GM19397 (cell line): Measurements from ENCODE around the gene WSCD2.
"Not testable (repeated sequence)": the region's sequence is repeated elsewhere in the genome, so short reads cannot be mapped to it uniquely, and the experiment has no call there.

Experiments
- ATAC-seq: cut with Tn5 transposase; IDR thresholded peaks from one replicate; pipeline ENCODE4 v1.9.1; 2021; ENCODE audit warnings: mild to moderate bottlenecking, moderate library complexity; ENCODE audit not compliant: unreplicated experiment

The WSCD2 gene

DNA sequence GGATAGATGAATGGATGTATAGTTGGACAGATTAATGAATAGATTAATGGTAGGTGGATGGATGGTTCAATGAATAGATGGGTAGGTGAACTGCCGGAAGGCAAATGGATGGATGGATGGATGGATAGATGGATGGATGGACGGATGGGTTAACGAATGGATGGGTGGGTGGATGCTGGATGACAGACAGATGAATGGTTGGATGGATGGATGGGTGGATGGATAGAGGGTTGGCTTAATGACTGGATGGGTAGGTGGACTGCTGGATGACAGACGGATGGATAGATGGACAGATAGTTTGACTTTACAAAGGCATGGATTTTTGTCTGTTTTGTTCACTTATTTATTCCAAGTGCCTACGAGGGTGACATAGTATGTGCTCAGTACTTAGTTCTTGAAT lies 64.4 kb downstream of the WSCD2 start:
- ATAC-seq: no peak

DNA sequence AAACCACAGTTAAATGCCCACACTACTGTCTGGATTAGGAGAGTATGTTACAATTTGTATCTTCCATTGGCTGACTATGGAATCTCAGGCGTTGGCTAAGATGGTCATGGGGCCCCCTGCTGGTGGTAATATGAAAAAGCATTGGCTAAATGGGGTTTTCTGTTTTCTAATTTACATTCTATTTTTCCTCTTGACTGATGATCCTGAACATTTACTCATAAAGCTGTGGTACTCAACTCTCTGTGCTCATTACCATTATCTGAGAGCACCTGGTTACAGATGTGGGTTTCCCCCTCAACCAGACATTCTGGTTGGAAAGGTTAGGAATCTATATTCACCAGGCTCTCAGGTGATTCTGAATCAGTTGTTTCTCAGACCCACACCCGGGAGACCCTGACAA lies 64.8 kb downstream of the WSCD2 start:
- ATAC-seq: no peak

DNA sequence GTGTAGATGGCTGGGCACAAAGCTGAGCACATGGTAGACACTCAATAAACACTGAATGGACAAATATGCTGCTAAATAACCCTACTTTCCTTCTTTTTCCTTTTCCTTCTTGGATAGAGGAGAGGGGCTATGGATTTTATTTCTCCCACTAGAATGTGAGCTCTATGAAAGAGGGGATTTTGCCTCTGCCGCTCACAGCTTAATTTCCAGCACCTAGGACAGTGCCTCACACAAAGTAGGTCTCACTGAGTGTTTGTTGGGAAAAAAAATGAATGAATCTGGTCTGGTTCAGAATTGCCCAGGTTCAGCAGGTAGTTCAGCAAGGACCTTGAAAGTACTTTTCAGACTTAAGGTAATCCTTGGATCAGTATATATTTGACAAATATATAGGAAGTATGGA lies 65.5 kb downstream of the WSCD2 start:
- no peak for ATAC-seq

DNA sequence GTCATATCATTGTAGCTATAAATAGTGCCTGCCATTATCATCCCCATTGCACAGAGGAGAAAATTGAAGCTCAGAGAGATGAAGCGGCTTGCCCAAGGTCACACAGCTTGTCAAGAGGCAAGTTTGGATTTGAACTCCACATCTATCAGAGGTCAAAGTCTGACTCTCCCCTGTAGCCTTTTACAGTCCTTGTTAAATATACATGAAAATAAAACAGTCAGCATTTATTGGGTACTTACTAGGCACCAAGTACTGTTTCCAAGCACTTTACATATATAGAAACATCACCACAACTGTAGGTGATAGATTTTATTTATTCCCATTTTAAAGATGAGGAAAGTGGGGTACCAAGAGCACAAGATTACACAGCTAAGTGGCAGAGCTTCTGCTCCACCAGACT lies 67.2 kb downstream of the WSCD2 start:
- ATAC-seq: no peak

DNA sequence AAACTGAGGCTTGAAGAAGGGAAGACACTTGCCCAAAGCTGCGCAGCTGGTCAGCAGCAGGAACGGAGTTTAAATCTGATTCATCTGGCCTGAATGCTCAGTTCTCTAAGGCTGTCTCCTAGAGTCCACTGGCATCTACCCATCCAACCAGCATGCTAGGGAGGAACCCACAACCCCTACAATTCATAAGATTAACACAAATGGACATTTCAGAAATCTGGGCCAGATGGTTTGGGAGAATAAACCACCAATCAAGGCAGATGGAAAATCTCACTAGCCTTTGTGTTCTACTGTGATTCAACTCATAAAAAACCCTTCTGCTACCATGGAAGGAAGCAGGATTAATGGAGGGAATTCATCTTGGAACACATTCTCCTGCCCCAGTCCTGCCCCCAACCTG lies 67.8 kb downstream of the WSCD2 start:
- no peak for ATAC-seq

DNA sequence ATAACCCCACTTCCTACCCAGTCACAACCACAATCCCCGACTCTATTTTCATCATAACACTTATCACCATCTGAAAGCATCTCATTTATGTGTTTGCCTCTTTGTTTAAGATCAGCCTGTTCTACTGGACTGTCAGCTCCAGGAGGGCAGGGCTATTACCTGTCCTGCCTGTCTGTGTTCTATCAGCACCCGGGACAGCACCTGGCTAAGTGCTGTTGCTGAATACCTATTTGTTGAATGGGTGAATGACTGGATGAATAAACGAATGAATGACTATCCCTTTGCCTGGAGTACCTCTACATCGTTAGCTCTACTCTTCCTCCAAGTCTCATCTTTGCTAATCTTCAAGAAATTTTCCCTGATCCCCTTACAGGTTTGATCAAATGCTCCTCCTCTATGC lies 69.0 kb downstream of the WSCD2 start:
- no peak for ATAC-seq

DNA sequence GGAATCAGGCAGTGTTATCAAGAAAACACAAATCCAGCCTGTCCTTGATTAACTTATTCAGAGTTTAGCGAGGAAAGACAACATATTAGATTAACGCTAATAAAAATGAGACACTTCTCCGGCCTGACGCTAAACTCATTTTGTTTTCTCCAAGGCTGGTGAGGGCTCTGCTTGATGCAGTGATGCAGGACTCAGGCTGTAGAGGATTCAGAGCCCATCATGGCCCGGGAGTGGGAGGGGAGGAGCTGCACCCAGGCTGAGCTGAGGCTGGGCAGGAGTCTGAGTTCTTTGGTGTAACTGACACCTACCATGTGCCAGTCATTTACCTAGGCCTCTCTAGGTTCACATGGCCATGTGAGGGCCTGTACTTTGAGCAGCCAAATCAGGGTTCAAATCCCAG lies 70.0 kb downstream of the WSCD2 start:
- no peak for ATAC-seq

DNA sequence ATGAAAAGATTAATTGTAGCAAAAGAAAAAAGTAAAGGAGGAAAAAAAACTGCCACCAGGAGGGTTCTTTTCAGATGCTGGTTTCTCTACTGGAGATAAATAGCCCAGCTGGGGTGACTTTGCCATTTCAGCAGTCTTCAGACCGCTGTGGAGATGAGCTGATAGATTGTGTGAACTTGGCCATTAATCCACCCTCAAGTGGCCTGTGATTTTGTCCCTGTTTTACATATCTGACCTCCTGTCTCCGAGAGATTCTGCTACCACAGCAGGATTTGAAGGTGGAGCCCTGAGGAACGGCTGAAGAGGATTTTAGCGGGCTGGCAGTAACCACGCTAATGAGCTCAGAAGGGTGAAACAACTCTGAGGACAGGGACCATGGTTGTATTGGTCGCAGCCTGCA lies 72.7 kb downstream of the WSCD2 start:
- no peak for ATAC-seq

DNA sequence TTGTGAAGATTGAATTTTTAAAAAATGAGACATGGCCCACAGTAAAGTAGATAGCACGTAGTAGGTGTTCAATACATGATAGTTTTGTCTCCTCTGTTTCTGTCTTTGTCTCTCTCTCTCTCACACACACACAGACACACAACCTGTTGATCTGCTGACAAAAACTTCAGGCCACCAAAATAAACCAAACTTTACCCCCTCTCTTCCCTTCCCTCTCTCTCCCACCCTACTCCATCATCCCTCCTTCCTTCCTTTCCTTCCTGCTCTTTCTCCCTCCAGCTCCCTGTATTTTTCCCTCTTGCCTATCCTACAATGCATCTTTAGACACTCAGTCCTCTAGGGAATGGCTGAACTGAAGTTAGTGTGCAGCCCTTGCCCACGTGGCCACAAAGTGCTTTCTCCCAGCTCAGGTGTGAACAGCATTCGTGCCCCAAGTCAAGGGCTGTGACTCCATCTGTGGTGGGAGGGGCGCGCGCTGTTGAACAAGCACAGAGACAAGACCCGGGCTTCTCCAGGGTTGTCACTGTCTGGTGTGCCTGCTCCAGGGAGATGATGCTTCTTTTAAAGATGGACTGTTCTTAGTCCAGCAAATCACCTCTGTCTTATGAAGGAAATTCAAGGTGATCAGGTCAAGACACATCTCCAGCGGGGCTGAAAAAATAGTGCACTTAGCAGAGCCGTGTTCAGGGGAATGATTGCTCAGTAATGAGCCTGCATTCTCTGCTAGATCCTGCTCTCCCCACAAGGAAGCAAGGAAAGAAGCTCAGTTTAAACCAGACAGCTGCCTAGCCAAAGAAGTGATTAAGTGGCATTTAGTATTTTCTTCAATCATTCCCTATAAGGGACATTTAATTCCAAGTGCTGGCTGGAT lies 75.3 kb downstream of the WSCD2 start:
- ATAC-seq: no peak

DNA sequence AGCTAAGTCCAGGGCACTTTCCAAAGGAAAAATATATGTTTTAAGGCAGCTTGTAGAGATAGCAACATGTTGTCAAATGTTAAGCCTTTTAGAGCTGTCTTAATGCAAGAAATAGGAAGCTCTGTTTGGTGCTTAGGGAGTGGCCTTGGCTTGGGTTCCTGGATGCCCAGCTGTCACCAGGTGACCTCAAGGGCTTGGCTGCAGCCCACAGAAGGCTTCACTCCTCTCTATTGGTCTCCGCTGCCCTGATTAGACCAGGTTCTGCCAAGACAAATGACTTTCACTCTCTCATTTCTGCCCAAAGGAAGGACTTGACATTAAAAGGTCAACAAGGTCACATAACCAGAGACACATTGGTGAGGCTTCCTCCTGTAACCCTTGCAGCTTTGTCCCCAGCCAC lies 76.8 kb downstream of the WSCD2 start:
- ATAC-seq: no peak

DNA sequence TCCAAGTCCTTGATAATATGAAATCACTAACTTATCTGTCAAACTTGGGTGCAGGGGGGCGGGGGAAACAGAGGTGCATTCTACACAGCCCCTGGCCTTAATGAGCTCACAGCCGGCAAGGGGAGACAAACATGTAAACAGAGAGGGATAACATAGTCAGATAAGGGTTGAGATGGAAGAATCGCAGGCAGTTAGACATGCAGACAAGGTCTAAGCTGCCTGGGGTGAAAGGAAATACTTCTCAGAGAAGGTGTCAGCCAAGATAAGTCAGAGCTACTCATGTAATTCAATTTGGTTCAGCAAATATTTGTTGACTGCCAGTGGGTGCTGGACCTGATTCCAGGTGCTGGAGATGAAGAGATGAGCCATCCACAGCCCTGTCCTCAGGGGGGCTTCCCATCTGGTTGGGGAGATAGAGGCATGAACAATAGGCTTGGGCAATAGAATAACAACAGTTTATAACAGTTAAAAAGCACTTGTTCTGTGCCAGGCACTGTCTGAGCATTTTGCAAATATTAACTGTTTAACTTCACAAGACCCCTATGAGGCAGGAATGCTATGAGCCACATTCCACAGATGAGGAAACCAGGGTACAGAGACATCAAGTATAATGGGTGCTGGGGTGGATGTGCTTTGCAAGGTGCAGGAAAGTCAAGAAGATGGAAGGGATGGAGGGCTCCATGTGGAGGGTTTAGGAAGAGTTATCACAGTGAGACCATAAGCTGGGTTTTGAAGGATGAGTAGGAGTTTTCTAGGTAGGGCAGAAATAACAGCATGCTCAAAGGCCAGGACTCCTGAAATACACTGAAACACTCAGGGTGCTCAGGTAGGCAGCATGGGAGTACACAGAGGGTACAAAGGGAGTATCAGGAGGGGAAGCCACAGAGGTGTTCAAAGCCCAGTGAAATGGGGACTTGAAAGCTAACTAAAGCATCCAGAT lies 79.0 kb downstream of the WSCD2 start:
- no peak for ATAC-seq

DNA sequence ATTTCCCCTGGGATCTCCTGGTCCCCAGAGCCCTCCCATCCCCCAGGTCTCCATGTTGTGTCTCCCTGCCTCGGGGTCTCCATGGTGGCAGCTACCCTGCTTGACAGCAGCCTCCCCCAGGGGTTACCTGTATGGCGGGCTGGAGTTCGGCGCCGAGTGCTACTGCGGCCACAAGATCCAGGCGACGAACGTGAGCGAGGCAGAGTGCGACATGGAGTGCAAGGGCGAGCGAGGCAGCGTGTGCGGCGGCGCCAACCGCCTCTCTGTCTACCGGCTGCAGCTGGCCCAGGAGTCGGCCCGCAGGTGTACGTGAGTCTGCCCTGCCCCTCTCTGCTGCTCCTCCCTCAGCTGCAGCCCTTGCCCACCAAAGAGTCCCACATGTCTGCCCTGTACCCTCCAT lies 80.9 kb downstream of the WSCD2 start:
- ATAC-seq: no peak

DNA sequence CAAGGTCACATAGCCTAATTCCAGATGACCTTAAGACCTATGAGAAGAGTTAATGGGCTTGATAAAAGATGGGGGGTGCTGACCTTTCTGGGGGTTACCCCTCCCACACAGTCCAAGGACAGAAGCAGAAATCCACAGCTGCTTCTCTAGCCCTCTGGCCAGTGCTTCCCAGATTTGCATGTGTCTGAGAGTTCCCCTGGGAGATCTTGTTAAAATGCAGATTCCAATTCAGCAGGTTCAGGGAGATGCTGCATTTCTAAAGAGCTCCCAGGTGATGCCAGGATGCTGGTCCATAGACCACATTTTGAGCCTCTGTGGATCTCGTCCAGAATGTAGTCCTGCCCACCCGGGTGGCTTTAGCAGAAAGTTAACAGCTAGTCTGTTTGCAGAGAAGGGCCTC lies 82.1 kb downstream of the WSCD2 start:
- ATAC-seq: no peak

DNA sequence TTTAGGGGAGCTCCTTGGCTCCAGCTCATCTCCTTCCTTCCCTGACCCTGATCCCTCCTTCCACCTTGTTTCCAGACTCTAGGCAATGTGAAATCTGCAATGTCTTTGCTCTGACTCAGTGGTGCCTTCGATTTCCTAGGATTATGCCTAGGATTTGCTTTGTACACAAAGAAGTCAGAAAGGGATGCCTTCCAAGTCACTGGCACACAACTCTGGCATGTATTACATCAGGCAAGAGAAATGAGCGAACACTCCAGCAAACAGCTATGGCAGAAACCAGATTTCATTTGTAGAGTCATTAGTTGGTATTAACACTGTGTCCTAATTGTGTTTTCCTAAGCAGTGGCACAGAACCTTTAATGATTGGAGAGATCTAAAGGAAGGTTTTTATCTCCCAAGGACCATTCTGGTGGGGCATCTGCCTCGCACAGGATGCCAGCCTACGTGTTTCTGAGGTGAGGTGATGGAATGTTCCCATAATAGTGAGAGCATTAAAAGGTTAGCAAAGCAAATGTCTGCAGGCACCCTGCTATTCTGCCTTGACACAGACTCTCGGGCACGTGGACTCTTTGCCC lies 84.9 kb downstream of the WSCD2 start:
- no peak for ATAC-seq

DNA sequence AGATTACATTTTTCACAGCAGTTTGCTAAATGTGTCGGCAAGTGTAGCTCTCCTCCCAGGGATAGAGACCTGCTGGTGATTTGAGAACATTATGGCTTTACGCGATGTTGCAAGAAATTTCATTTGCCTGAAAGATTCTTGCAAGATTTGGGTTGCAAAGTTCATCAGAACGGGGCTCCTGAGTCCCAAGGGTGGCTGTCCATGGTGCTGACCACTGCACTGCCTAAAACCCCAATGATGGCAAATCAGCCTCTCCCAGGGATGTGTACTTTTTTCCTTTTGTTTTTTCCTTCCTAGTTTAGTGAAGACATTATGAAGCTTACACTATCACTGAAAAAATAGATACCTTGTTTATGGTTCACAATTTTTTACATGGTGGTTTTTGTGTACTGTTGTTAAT lies 85.4 kb downstream of the WSCD2 start:
- ATAC-seq: no peak

DNA sequence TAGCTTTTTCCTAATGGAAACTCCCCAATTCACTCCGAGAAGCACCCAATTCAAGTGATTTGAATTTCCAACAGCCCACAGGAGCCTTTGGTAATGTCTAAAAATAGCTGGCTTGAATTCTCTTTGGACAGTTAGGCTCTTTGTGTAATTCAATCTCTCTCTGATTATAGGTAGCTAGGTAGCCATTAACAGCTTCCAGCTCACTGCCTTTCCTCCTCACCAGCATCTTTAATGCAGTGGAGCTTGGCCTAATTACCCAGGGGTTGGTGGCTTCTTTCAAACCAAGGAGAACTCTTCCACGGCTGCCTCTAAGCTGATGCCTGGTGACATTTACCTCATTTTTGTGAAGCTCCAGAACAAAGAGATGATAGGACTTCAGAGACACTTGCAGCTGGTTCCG lies 86.4 kb downstream of the WSCD2 start:
- ATAC-seq: no peak

DNA sequence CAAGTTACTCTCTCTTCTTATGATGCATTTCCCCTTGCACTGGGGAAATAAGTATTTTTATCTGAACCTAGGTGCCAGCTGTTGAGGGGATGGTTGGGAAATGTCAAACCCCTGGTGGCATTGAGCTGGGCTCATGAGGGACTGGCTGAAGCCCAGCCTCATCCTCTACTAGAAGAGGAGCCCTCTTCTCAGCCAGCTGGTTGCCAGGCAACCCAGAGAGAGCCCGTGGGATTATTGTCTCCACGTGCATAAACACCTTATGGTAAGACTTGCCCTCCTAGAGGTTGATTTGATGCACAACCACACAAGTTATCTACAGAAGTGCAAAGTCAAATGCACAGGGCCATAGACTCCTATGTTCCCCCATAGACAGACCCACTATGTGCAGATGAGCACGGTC lies 89.8 kb downstream of the WSCD2 start:
- ATAC-seq: no peak

DNA sequence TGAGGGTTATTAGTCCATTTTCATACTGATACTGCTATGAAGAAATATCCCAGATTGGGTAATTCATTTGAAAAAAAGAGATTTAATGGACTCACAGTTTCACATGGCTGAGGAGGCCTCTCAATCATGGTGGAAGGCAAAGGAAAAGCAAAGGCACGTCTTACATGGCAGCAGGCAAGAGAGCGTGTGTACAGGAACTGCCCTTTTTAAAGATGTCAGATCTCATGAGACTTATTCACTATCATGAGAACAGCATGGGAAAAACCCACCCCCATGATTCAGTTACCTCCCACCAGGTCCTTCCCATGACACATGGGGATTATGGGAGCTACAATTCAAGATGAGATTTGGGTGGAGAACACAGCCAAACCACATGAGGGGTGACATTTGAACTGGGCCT lies 96.0 kb downstream of the WSCD2 start:
- not testable (repeated sequence) for ATAC-seq

DNA sequence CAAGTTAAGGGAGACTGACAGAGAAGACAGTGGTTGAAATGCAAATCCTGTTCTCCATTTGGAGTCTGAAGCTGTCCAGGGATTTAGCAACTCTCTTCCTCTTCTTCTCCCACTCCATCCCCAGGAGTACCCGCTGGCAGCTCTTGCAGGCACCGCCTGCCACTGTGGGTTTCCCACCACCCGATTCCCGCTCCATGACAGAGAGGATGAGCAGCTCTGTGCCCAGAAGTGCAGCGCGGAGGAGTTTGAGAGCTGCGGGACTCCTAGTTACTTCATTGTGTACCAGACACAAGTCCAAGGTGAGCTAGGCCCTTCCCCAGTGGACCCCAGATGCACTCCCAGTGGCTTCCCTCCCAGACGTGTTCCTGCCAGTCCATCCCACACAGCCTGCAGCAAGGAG lies 97.8 kb downstream of the WSCD2 start:
- no peak for ATAC-seq

DNA sequence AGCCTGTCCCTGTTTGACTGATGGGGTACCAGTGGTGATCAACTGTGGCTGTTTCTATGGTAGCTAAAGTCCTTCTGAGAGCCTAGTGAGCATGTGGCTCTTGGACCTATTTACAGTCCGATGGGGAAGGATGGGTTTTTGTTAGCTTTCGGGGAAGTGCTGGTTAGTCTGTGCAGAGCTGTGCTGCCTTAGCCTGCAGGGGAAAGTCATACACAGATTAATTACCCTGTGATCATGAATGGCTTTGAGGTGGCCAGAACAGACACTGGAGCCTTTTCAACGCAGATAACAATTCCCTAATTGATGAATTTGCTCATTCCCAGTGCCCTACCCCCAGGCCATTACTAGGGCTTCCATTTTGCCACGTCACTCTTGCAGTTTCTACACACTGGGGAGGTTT lies 99.7 kb downstream of the WSCD2 start:
- ATAC-seq: no peak

DNA sequence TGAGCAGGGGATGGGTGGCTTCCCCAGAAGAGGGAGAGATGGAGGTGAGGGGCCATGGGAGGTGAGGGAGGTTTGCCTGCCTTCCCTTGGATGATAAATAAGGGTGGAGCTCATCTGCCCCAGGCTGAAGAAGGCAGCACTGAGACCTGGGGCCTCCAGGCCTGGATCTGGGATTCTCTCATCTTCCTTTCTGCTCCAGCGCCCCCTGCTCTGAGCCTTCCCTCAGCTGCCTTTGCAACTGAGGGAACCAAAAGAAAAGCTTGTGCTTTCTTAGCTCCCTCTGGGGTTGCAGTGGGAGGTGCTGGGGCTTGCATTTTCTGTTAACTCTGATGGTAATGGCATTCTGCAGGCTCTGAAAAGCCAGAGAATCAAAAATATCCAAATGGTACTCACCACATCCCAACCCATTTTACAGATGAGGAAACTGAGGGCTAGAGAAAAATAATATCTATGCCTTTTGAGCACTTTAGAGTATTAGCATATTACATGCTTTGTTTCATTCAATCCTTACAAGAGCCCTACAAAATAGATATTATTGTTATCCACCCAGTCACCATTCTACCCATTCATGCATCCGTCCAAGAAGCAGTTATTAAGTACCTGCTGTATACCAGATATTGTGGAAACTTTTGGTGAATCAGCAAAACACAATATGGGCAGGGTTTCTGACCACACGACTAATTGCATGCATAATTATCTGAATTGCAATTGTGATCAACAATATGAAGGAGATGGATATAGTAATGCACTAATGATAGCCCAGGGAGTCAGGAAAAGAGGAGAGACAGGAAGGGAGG lies 102.2 kb downstream of the WSCD2 start:
- ATAC-seq: no peak
